ENCODE measurements around the gene PGBD4.

GRCh38 chr15:34085746-34086145, 16.1 kb upstream of the PGBD4 start:
- TF ChIP-seq POLR2A (IDR thresholded peaks at IDR 0.05) (no peak), CTCF (IDR thresholded peaks at IDR 0.05) (no peak)

All from prostate gland (tissue), 2 donors.